Measurements from ENCODE around the gene PPP2R2C. TPM values are rescaled to one million over a fixed set of nuclear protein-coding genes. Genes with fewer than 3 reads are reported as not detected.

The PPP2R2C gene
- total RNA-seq, 1 donor = under 0.01 TPM

- no peak for TF ChIP-seq CTCF (IDR thresholded peaks at IDR 0.05; ENCODE audit: extremely low read depth, low read depth, low read length)
Observed at GRCh38 chr4:6441202-6441582, 31.2 kb downstream of the PPP2R2C start.

GRCh38 chr4:6440506-6441201, 31.8 kb downstream of the PPP2R2C start:
- TF ChIP-seq CTCF (IDR thresholded peaks at IDR 0.05; ENCODE audit: extremely low read depth, low read depth, low read length) = no peak
- no peak for DNase-seq (ENCODE audit: insufficient read length, low spot score, missing footprints)
- no peaks in the 10 kb centered on the region for H3K9me3 ChIP-seq (ENCODE audit: low read depth, low read length)
- no peaks in the 10 kb centered on the region for H4K20me1 ChIP-seq (ENCODE audit: insufficient read depth, low read length)
- no peaks in the 10 kb centered on the region for H3K36me3 ChIP-seq (ENCODE audit: insufficient read depth, low read length)
- H3K27me3 ChIP-seq (ENCODE audit: insufficient read depth, low read length) = no peaks in the 10 kb centered on the region
- no peak overlapping the region for H2AFZ ChIP-seq (ENCODE audit: low read length)
- no peak overlapping the region for H3K27ac ChIP-seq (ENCODE audit: low read depth, low read length)
- no peaks in the 10 kb centered on the region for H3K4me1 ChIP-seq (ENCODE audit: insufficient read depth, low read length)
- H3K79me2 ChIP-seq (ENCODE audit: insufficient read depth, low read length) = no peaks in the 10 kb centered on the region
- H3K4me2 ChIP-seq (ENCODE audit: insufficient read depth, low read length) = no peak overlapping the region
- H3K4me3 ChIP-seq (ENCODE audit: insufficient read depth, low read length) = no peak overlapping the region

More at GRCh38 chr4:6441202-6441582, 31.2 kb downstream of the PPP2R2C start:
- Histone ChIP-seq H2AFZ (ENCODE audit: low read length) (no peak overlapping the region), H3K79me2 (ENCODE audit: insufficient read depth, low read length) (no peaks in the 10 kb centered on the region), H3K9me3 (ENCODE audit: low read depth, low read length) (no peaks in the 10 kb centered on the region), H3K4me1 (ENCODE audit: insufficient read depth, low read length) (no peaks in the 10 kb centered on the region), H4K20me1 (ENCODE audit: insufficient read depth, low read length) (no peaks in the 10 kb centered on the region), H3K4me3 (ENCODE audit: insufficient read depth, low read length) (no peak overlapping the region), H3K27me3 (ENCODE audit: insufficient read depth, low read length) (no peaks in the 10 kb centered on the region), H3K36me3 (ENCODE audit: insufficient read depth, low read length) (no peaks in the 10 kb centered on the region), H3K4me2 (ENCODE audit: insufficient read depth, low read length) (no peak overlapping the region), H3K27ac (ENCODE audit: low read depth, low read length) (no peak overlapping the region)
- no peak for DNase-seq (ENCODE audit: insufficient read length, low spot score, missing footprints)

- H4K20me1 ChIP-seq (ENCODE audit: insufficient read depth, low read length) = no peaks in the 10 kb centered on the region
- no peak overlapping the region for H3K4me2 ChIP-seq (ENCODE audit: insufficient read depth, low read length)
- TF ChIP-seq CTCF (IDR thresholded peaks at IDR 0.05; ENCODE audit: extremely low read depth, low read depth, low read length) = no peak
- no peaks in the 10 kb centered on the region for H3K27me3 ChIP-seq (ENCODE audit: insufficient read depth, low read length)
- no peaks in the 10 kb centered on the region for H3K79me2 ChIP-seq (ENCODE audit: insufficient read depth, low read length)
- no peak overlapping the region for H2AFZ ChIP-seq (ENCODE audit: low read length)
- no peaks in the 10 kb centered on the region for H3K9me3 ChIP-seq (ENCODE audit: low read depth, low read length)
- H3K4me3 ChIP-seq (ENCODE audit: insufficient read depth, low read length) = no peak overlapping the region
- DNase-seq (ENCODE audit: insufficient read length, low spot score, missing footprints) = no peak
- H3K4me1 ChIP-seq (ENCODE audit: insufficient read depth, low read length) = no peaks in the 10 kb centered on the region
- H3K36me3 ChIP-seq (ENCODE audit: insufficient read depth, low read length) = no peaks in the 10 kb centered on the region
- no peak overlapping the region for H3K27ac ChIP-seq (ENCODE audit: low read depth, low read length)
Observed at GRCh38 chr4:6439120-6439762, 33.2 kb downstream of the PPP2R2C start.

GRCh38 chr4:6437826-6438238, 34.6 kb downstream of the PPP2R2C start:
- Histone ChIP-seq H3K27ac (ENCODE audit: low read depth, low read length) (no peak overlapping the region), H3K27me3 (ENCODE audit: insufficient read depth, low read length) (no peaks in the 10 kb centered on the region), H3K4me3 (ENCODE audit: insufficient read depth, low read length) (no peak overlapping the region), H2AFZ (ENCODE audit: low read length) (no peak overlapping the region), H3K36me3 (ENCODE audit: insufficient read depth, low read length) (no peaks in the 10 kb centered on the region), H3K4me2 (ENCODE audit: insufficient read depth, low read length) (no peak overlapping the region), H3K79me2 (ENCODE audit: insufficient read depth, low read length) (no peaks in the 10 kb centered on the region), H3K4me1 (ENCODE audit: insufficient read depth, low read length) (no peaks in the 10 kb centered on the region), H3K9me3 (ENCODE audit: low read depth, low read length) (no peaks in the 10 kb centered on the region), H4K20me1 (ENCODE audit: insufficient read depth, low read length) (no peaks in the 10 kb centered on the region)
- DNase-seq (ENCODE audit: insufficient read length, low spot score, missing footprints) = peak; percentile 50
- TF ChIP-seq CTCF (IDR thresholded peaks at IDR 0.05; ENCODE audit: extremely low read depth, low read depth, low read length) = no peak

Data from osteoblast (primary cell).